Measurements from ENCODE around the gene ACOX1.

- TF ChIP-seq CTCF (IDR thresholded peaks at IDR 0.05; ENCODE audit: low read depth, low read length, poor library complexity, severe bottlenecking) = no peak
- TF ChIP-seq EZH2phosphoT487 (IDR thresholded peaks at IDR 0.05; ENCODE audit: borderline replicate concordance, low read length) = no peak
Measured at GRCh38 chr17:76018340-76018680, 39.3 kb upstream of the ACOX1 start.
